ENCODE measurements around the gene OR52B6.
"Not testable (repeated sequence)": the region's sequence is repeated elsewhere in the genome, so short reads cannot be mapped to it uniquely, and the experiment has no call there.

OR52B6 gene

DNA sequence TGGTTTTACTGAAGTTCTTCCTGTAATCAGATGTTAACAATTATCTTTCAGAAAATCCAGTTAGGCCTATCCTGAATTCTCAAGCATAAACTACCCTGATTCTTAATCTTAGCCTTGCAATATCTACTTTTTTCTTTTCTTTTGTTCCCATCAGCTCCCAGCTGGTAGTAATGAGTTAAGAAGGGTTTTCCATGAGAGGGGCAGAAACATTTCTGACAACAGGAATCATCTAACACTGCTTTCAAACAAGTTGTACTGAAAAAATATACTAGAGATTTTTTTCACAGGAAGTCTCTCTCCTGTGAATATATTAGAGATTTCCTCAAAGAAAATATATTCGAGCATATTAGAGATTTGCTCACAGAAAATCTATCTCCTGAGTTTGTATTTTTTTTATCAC lies 12.5 kb downstream of the OR52B6 start:
- in situ Hi-C loops (cut with HindIII; ENCODE audit: low sequenced_read_pairs): no loop called here

GRCh38 chr11:5596607-5597201 lies 16.0 kb downstream of the OR52B6 start, which contains the start of gene TRIM6:
Gene TRIM6, plus strand, starts transcription at chr11:5596637. Its CDS starts 261 bp downstream, at chr11:5596898.
- in situ Hi-C loops (cut with HindIII; ENCODE audit: low sequenced_read_pairs): loop anchor here (5.0 kb wide), 1 partner anchor 101 kb away; no protein-coding TSS in a partner anchor

DNA sequence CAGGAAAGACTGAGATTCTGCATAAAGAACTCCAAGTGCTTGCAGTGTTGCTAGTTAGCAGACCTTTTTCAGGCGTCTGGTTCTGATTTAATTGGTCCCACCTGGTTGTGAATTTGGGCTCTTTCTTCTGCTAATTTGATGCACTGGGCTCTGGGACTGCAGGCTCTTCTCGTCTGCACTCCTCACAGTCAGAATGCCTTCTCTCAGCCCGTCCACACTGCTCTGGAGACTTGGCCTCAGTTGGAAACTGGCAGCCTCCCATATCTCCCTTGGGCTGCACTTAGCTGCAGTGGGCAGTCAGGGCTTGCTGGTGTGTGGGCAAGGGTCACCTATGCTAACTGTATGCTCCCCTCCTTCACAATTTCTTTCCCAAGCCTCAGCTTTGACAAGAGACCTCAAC lies 17.3 kb downstream of the OR52B6 start:
- in situ Hi-C loops (cut with HindIII; ENCODE audit: low sequenced_read_pairs): loop anchor here (5.0 kb wide), 1 partner anchor 99 kb away; no protein-coding TSS in a partner anchor

DNA sequence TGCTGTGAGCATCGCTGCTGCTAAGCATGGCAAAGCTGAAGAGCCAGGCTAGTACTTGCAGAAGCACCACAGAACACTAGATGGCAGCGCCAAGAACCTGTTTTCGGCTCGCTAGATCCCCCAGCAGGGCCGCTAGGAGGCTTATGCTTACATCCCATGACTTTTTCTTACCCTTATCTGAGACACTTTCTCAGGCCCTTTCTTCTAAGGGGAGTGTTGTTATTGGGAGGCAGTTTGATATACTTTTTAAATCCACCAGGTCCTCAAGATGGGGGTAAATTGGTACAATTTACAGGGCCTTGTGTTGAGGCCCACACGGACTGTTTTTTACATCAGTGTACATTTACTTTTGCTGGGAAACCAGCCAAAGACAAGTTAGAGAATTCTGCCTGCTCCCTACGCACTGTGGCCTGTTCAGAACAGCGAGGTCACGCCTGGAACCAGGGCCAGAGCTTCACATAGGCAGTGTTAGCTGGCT lies 19.7 kb downstream of the OR52B6 start:
- in situ Hi-C loops (cut with HindIII; ENCODE audit: low sequenced_read_pairs): no loop called here

DNA sequence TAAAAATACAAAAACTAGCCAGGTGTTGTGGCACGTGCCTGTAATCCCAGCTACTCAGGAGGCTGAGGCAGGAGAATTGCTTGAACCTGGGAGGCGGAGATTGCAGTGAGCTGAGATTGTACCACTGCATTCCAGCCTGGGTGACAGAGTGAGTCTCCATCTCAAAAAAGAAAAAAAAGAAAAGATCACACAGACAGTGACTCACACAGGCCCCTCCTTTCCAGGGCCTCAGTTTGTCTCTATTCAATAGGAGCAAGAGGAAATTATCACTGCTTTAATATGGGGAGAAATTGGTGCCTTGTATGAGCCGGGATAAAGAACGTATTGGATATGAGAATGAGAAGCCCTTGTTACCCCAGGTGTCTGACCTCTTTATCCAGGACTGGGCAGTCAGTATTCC lies 22.1 kb downstream of the OR52B6 start:
- in situ Hi-C loops (cut with HindIII; ENCODE audit: low sequenced_read_pairs): not testable (repeated sequence)

- in situ Hi-C loops (cut with HindIII; ENCODE audit: low sequenced_read_pairs): no loop called here
These were observed 22.6 kb downstream of the OR52B6 start for GRCh38 chr11:5603326-5603725.

DNA sequence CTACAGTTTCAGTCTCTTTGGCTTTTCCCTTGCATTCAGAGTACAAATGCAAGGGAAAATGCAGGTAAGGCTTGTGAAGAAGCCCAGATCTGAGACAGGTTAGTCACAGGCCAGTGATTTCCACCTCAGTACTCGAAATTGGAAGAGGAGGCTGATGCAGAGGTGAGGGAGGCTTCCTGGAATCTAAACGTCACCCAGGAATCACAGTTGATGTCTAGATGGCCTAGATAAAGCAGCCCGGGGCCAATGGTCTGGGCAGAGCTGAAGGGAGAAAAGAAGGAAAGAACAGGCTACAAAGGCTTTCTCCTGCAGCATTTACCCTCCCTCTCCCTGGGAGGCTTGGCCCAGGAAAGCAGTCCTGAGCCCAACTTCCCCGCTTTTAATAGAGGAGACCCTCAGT lies 24.2 kb downstream of the OR52B6 start:
- in situ Hi-C loops (cut with HindIII; ENCODE audit: low sequenced_read_pairs): no loop called here

- in situ Hi-C loops (cut with HindIII; ENCODE audit: low sequenced_read_pairs): no loop called here
These were observed 25.2 kb downstream of the OR52B6 start for GRCh38 chr11:5605849-5606248.

DNA sequence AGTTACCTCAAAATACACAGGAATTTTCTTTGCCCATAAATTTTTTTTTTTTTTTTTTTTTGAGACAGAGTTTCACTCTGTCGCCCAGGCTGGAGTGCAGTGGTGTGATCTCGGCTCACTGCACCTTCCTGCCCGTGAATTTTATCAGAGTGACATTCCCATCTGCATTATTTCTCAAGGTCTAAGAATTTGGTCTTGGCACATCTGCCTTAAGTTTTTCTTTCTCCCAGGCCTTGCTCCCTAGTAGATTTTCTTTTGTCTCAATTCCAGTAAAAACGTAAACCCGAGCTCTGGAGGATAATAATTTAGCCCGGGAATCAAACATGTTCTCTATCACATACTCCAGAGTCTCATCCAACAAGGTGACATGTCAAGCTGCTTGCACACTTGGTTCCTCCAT lies 28.1 kb downstream of the OR52B6 start:
- in situ Hi-C loops (cut with HindIII; ENCODE audit: low sequenced_read_pairs): no loop called here

DNA sequence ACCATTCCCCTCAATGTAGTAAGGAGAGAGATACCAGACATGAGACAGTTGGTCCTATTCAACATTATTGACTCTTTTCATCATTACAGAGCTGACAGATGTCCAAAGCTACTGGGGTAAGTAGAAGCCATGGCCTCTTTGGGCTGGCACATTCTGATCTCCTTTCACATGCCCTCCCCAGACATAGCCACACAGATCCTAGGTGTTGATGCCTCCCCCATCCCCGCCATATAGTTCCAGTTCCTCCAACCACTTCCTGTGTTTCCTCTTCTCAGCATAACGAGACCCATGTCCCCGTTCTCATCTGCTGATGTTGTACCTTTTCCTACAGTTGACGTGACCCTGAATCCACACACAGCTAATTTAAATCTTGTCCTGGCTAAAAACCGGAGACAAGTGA lies 29.8 kb downstream of the OR52B6 start:
- in situ Hi-C loops (cut with HindIII; ENCODE audit: low sequenced_read_pairs): no loop called here

- in situ Hi-C loops (cut with HindIII; ENCODE audit: low sequenced_read_pairs): no loop called here
These were observed 30.9 kb downstream of the OR52B6 start for GRCh38 chr11:5611627-5612026.

- in situ Hi-C loops (cut with HindIII; ENCODE audit: low sequenced_read_pairs): no loop called here
These were observed 38.1 kb downstream of the OR52B6 start for GRCh38 chr11:5618807-5619206.

DNA sequence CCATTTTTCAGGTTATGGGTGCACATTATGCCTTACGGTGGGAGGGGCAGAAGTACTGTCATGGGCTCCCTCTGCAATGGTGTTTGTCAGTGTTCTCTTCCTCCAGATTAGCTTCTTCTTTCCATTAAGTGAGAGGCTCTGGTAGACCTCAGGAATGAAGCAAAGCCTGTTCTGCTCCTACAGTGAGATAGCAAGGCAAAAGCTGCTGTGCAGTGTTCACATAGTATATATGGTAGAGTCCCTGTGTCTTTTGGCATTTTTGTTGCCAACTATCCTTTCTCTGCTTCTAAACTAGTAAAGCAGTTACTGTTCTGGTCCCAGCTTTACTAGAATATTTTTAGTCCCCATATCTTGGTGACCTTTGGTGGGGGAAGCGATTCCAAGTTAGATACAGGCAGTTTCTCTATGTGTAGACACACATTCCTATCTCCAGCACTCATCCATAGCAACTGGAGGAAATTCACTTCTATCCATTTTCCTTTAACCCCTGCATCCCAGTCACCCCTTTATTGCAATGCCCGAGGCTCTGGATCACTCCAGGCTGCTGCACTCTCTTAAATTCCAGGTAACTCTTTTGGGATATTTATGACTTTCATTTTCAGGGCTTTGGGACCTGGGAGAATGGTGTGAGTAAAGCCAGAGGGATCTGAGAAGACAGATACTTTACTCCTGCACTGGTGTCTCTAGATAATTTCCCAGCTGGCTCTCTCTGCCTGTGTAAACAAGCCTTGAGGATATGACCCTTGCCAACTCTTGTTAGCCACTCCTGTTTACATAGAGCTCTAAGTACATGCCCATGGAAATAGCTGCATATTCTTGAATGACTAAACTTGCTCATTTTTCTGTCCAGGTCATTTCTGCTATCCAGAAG lies 40.2 kb downstream of the OR52B6 start:
- in situ Hi-C loops (cut with HindIII; ENCODE audit: low sequenced_read_pairs): no loop called here

DNA sequence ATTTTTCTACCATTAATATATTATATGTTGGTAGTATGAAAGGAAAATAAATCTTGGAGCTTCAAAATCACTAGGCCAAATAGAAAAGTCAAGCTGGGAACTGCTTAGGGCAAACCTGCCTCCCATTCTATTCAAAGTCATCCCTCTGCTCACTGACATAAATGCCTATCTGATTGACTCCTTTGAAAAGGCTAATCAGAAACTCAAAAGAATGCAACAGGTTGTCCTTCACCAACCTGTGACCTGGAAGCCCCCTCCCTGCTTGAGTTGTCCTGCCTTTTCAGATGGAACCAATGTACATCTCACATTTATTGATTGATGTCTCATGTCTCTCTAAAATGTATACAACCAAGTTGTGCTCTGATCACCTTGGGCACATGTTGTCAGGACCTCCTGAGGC lies 40.9 kb downstream of the OR52B6 start:
- in situ Hi-C loops (cut with HindIII; ENCODE audit: low sequenced_read_pairs): no loop called here

GRCh38 chr11:5622802-5623201 lies 42.1 kb downstream of the OR52B6 start:
- in situ Hi-C loops (cut with HindIII; ENCODE audit: low sequenced_read_pairs): no loop called here

GRCh38 chr11:5624489-5625279 lies 44.0 kb downstream of the OR52B6 start, which contains the start of gene TRIM34:
Gene TRIM34, plus strand, starts transcription at chr11:5625001. Its CDS starts 7,331 bp downstream, at chr11:5632332.
- in situ Hi-C loops (cut with HindIII; ENCODE audit: low sequenced_read_pairs): no loop called here

- in situ Hi-C loops (cut with HindIII; ENCODE audit: low sequenced_read_pairs): no loop called here
These were observed 44.6 kb downstream of the OR52B6 start for GRCh38 chr11:5625281-5625680.

GRCh38 chr11:5626196-5626595 lies 45.5 kb downstream of the OR52B6 start:
- in situ Hi-C loops (cut with HindIII; ENCODE audit: low sequenced_read_pairs): no loop called here

DNA sequence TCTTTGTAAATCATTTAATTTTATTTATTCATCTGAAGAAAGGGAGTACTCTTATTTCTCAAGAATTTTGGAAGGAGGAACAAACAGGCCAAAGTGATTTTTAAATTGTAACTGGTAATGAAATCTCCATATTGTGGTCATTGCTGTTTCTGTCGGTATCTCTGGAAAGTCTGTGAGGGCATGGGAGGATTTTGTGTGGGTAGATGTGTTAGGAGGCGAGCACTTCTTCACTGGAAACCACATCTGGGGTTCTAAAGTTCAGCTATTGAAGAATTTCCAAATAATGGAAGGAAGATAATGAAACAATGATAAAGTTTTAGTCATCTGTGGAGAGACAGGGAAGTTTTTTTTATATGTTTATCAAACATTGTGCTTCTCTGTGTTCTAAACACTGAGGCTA lies 50.7 kb downstream of the OR52B6 start:
- in situ Hi-C loops (cut with HindIII; ENCODE audit: low sequenced_read_pairs): no loop called here
